K562 (cell line): ENCODE measurements around the gene ELF5. TPM values are rescaled to one million over a fixed set of nuclear protein-coding genes. Genes with fewer than 3 reads are reported as not detected.

Source experiments
- ATAC-seq: fragments of 200-7000 bp; cut with Tn5 transposase; 3 replicates; pipeline ENCODE4 v1.9.1; 2020; ENCODE audit warnings: moderate library complexity
- BruUV-seq: library from RNA; stranded (reverse); fragments of 400-500 nt; replicated peaks from 2 replicates; lab custom pipeline; 2021; lab: Mats Ljungman, UMichigan
- CTCF ChIA-PET: fragments of 300-600 bp; formaldehyde crosslinking; extraction: SDS; loops from one replicate; lab custom pipeline; 2021; ENCODE audit warnings: low intra/inter-chr PET ratio; lab: Yijun Ruan, JAX
- POLR2A ChIA-PET: fragments of 300-600, 350-650 bp; sonication (Branson Sonifier 250); formaldehyde crosslinking; extraction: SDS; loops from one replicate; lab custom pipeline; 2021; ENCODE audit warnings: antibody characterized with exemption, inconsistent platforms; lab: Yijun Ruan, JAX
- DNase-seq, 4 experiments: peaks; one replicate each; pipeline versions ENCODE4 v3.0.0 to v3.0.0-alpha.2; 2011 to 2018; ENCODE audit warnings: low spot score in 3 of 4, mixed read lengths in 3 of 4; ENCODE audit errors: extremely low read depth in 1 of 4
- FAIRE-seq: peaks from 2 replicates; lab custom pipeline; 2011; peaks lifted over from hg19 to GRCh38; lab: Jason Lieb, UNC
- H2AFZ ChIP-seq: 2 replicates; pipeline ENCODE4 v1.6.0; 2011; ENCODE audit warnings: low read depth, low read length, control low read depth, inconsistent platforms
- H3K27ac ChIP-seq: fragments of 200-600 bp; 3 replicates; pipeline ENCODE4 v1.8.0; 2011; ENCODE audit warnings: low read depth, mild to moderate bottlenecking, control low read depth, inconsistent platforms, low read length, moderate library complexity, mixed read lengths; ENCODE audit errors: extremely low read depth
- H3K27me3 ChIP-seq, 2 experiments: fragments of 300-600 bp in 1 of 2; 2 replicates in 1 of 2; 3 replicates in 1 of 2; pipeline versions ENCODE4 v1.6.0 to v1.8.0; 2011; ENCODE audit warnings: inconsistent platforms in 2 of 2, low read length in 2 of 2, mild to moderate bottlenecking in 1 of 2, mixed read lengths in 1 of 2, moderate library complexity in 1 of 2; ENCODE audit not compliant: control insufficient read depth in 2 of 2, insufficient read depth in 2 of 2
- H3K36me3 ChIP-seq: fragments of 300-600 bp; 3 replicates; pipeline ENCODE4 v1.8.0; 2011; ENCODE audit warnings: mild to moderate bottlenecking, low read length, inconsistent platforms; ENCODE audit not compliant: control insufficient read depth, insufficient read depth
- H3K4me1 ChIP-seq, 2 experiments: fragments of 200-600 bp in 1 of 2; replicated peaks in 1 of 2; 2 replicates in 1 of 2; 3 replicates in 1 of 2; pipeline versions ENCODE4 v1.5.1 to v1.8.0; 2011; ENCODE audit warnings: inconsistent platforms in 2 of 2, low read length in 2 of 2, mild to moderate bottlenecking in 1 of 2, mixed read lengths in 1 of 2, moderate library complexity in 1 of 2; ENCODE audit not compliant: control insufficient read depth in 2 of 2, insufficient read depth in 2 of 2
- H3K4me2 ChIP-seq: 2 replicates; pipeline ENCODE4 v1.6.1; 2011; ENCODE audit warnings: low read length, control low read depth, inconsistent platforms, mixed read lengths; ENCODE audit not compliant: insufficient read depth
- H3K4me3 ChIP-seq: fragments of 200-600 bp; sonication (generic), shearing (Covaris generic); 2 replicates; pipeline ENCODE4 v1.5.1; 2016; ENCODE audit warnings: control low read depth, inconsistent platforms
- H3K79me2 ChIP-seq: fragments of 200-600 bp; 3 replicates; pipeline ENCODE4 v1.8.0; 2011; ENCODE audit warnings: low read length, inconsistent platforms; ENCODE audit not compliant: control insufficient read depth, insufficient read depth
- H3K9ac ChIP-seq, 2 experiments: 2 replicates each; pipeline versions ENCODE4 v1.6.0 to v1.6.1; 2011; ENCODE audit warnings: low read depth in 2 of 2, low read length in 2 of 2, control low read depth in 1 of 2, inconsistent platforms in 1 of 2, mild to moderate bottlenecking in 1 of 2, mixed read lengths in 1 of 2; ENCODE audit not compliant: insufficient read depth in 1 of 2
- H3K9me1 ChIP-seq: one replicate; pipeline ENCODE4 v1.6.0; 2011; ENCODE audit warnings: inconsistent platforms, mild to moderate bottlenecking, low read length, moderate library complexity; ENCODE audit not compliant: control insufficient read depth, insufficient read depth
- H3K9me3 ChIP-seq: replicated peaks from 2 replicates; pipeline ENCODE4 v1.5.1; 2011; ENCODE audit warnings: low read depth, low read length, inconsistent platforms; ENCODE audit not compliant: control insufficient read depth, insufficient read depth
- H4K20me1 ChIP-seq: replicated peaks from 2 replicates; pipeline ENCODE4 v1.6.1; 2011; ENCODE audit warnings: low read length, inconsistent platforms, mixed read lengths; ENCODE audit not compliant: control insufficient read depth, insufficient read depth
- ARID1B ChIP-seq: fragments of 450-650 bp; IDR thresholded peaks from 2 replicates; pipeline ENCODE4 v1.6.1; 2016; ENCODE audit warnings: antibody characterized with exemption, mild to moderate bottlenecking, inconsistent platforms
- CBX8 ChIP-seq: fragments of 200-600 bp; sonication (generic); IDR thresholded peaks from 2 replicates; pipeline ENCODE4 v1.6.1; 2012; ENCODE audit warnings: borderline replicate concordance, mixed run types, low read depth, mild to moderate bottlenecking, moderate library complexity, mixed read lengths, low read length, control low read depth, inconsistent platforms; ENCODE audit not compliant: poor library complexity, severe bottlenecking; ENCODE audit errors: extremely low read depth
- COPS2 ChIP-seq: fragments of 450-650 bp; conservative IDR thresholded peaks from 2 replicates; pipeline ENCODE4 v1.6.1; 2016; ENCODE audit warnings: mild to moderate bottlenecking, moderate library complexity
- ETS1 ChIP-seq: conservative IDR thresholded peaks from 2 replicates; pipeline ENCODE4 v1.6.1; 2011; ENCODE audit warnings: low read depth, mild to moderate bottlenecking, low read length; ENCODE audit not compliant: control insufficient read depth
- GABPA ChIP-seq: fragments of 200-800 bp; sonication (Bioruptor generic); conservative IDR thresholded peaks from 2 replicates; pipeline ENCODE4 v1.6.1; 2016; ENCODE audit warnings: low read depth, missing genetic modification characterization, missing compliant biosample characterization
- HNRNPUL1 ChIP-seq: fragments of 200-400 bp; formaldehyde crosslinking; IDR thresholded peaks from 2 replicates; pipeline ENCODE4 v1.6.1; 2017; ENCODE audit warnings: low read length
- NEUROD1 ChIP-seq: fragments of 150-350 bp; IDR thresholded peaks from 2 replicates; pipeline ENCODE4 v1.6.1; 2014; ENCODE audit warnings: borderline replicate concordance, low read length, low read depth; ENCODE audit not compliant: partially characterized antibody
- ZNF165 ChIP-seq: fragments of 250-450 bp; sonication (Bioruptor Pico); IDR thresholded peaks from 2 replicates; pipeline ENCODE4 v1.4.0; 2020; ENCODE audit warnings: borderline replicate concordance
- ZNF57 ChIP-seq: fragments of 450-650 bp; formaldehyde crosslinking; IDR thresholded peaks from 2 replicates; pipeline ENCODE4 v1.4.0; 2020; ENCODE audit warnings: mild to moderate bottlenecking, moderate library complexity
- ZNF592 ChIP-seq: fragments of 450-650 bp; IDR thresholded peaks from 2 replicates; pipeline ENCODE4 v1.6.1; 2017; ENCODE audit warnings: antibody characterized with exemption, mild to moderate bottlenecking
- WGBS: fragments of 100-300 bp; shearing (Covaris generic); methylation state at CpG from one replicate; pipeline ENCODE4 v1.1.6; 2016; ENCODE audit warnings: low coverage, mixed read lengths; ENCODE audit not compliant: insufficient coverage; ENCODE audit errors: missing lambda C conversion rate; 5-methylcytosine and 5-hydroxymethylcytosine counted together
- in situ Hi-C: fragments of 300-500 bp; cut with MboI; formaldehyde crosslinking; loops from 4 replicates; pipeline ENCODE4 v1.15.0; 2018; ENCODE audit warnings: inconsistent platforms, mixed read lengths
- intact Hi-C: fragments of 100-400 bp; cut with micrococcal nuclease; formaldehyde crosslinking; loops from 2 replicates; pipeline ENCODE4 v1.14.2; 2022
- polyA plus RNA-seq, 8 experiments: library from polyadenylated mRNA; depleted of rRNA in 4 of 8; stranded (reverse) in 5 of 8; unstranded in 3 of 8; fragments of >200 nt; fragmentation: Nextera tagmentation in 2 of 8; fragmentation: Illumina TruSeq in 1 of 8; extraction: Ambion mirVana in 2 of 8; extraction: Trizol in 1 of 8; gene quantifications; 2 replicates each; pipeline versions ENCODE4 v1.2.1 to v1.2.3, GENCODE V29; 2011 to 2014; ENCODE audit warnings: inconsistent platforms in 1 of 8, missing spikeins in 1 of 8
- total RNA-seq, 7 experiments: library from RNA; depleted of rRNA in 6 of 7; stranded (reverse); fragments of >200 nt in 6 of 7; fragmentation: Illumina TruSeq in 2 of 7; extraction: Trizol in 2 of 7; gene quantifications; 2 replicates each; pipeline versions ENCODE4 v1.2.1 to v1.2.3, GENCODE V29; 2011 to 2021; ENCODE audit warnings: low replicate concordance in 1 of 7
- TF ChIP-seq, protein P1 (sequence below): fragments of 200-800 bp; sonication (Bioruptor generic); IDR thresholded peaks from 2 replicates; pipeline ENCODE4 v1.6.1; 2017; ENCODE audit warnings: missing genetic modification characterization, missing compliant biosample characterization

Gene ELF5
- total and polyA plus RNA-seq, 9 of the 15 experiments (the other 6 are each of a cell fraction or from before 2014, with no cell fraction given): not detected

DNA sequence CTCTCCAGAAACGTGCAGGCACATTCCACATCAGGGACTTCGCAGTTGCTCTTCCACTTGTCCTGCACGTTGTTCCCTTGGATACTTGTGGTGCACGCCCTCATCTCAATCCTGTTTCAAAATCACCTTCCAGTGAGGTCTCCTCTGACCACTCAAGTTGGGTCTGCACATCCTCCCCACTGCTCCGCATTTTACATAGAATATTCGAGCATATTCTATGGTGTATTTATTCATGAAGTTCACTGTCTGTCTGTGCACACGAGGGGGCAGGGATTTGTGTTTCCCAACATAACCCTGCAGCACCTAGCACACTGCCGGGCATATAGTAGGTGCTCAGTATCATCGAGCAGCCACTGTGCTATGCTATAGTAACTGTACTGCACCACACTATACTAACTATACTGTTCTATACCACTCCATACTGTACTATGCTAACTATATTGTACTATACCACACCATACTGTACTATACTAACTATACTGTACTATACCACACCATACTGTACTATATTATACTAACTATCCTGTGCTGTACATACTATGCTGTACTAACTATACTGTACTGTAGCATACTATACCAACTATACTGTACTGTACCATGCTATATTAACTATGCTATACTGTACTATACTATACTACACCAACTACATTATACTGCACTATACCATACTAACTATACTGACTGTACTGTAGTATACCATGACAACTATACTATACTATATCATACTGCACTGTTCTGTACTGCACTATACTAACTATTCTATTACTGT is 30.3 kb downstream of the ELF5 start:
- no peaks in the 10 kb centered on the region for H3K36me3 ChIP-seq
- in situ Hi-C loops: loop anchor here (25.0 kb wide), 1 partner anchor 671 kb away; no protein-coding TSS in a partner anchor
- FAIRE-seq (no peak), DNase-seq (no peak), ATAC-seq (no peak; the same call in 2 of the 3 replicates)
- H3K9me1 ChIP-seq: no peaks in the 10 kb centered on the region
- no peak overlapping the region for H3K9ac ChIP-seq
- POLR2A ChIA-PET: no interaction called here
- intact Hi-C loops: no loop called here
- no peaks in the 10 kb centered on the region for H3K9me3 ChIP-seq
- H3K4me1 ChIP-seq: no peaks in the 10 kb centered on the region
- H3K27ac ChIP-seq: no peak overlapping the region
- no peaks in the 10 kb centered on the region for H4K20me1 ChIP-seq
- no peak overlapping the region for H2AFZ ChIP-seq
- H3K27me3 ChIP-seq: peaks cover 12 to 21% of the 10 kb centered on the region in 2 experiments
- BruUV-seq: no TSS peak
- CTCF ChIA-PET: no interaction called here
- H3K4me3 ChIP-seq: no peak overlapping the region
- no peak for TF ChIP-seq ZNF592
- TF ChIP-seq ETS1: no peak
- TF ChIP-seq, protein P1, sequence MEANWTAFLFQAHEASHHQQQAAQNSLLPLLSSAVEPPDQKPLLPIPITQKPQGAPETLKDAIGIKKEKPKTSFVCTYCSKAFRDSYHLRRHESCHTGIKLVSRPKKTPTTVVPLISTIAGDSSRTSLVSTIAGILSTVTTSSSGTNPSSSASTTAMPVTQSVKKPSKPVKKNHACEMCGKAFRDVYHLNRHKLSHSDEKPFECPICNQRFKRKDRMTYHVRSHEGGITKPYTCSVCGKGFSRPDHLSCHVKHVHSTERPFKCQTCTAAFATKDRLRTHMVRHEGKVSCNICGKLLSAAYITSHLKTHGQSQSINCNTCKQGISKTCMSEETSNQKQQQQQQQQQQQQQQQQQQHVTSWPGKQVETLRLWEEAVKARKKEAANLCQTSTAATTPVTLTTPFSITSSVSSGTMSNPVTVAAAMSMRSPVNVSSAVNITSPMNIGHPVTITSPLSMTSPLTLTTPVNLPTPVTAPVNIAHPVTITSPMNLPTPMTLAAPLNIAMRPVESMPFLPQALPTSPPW (CRISPR knock-in tag): no peak
- no peak for TF ChIP-seq COPS2
- no peak for TF ChIP-seq HNRNPUL1
- no peak for TF ChIP-seq NEUROD1
- TF ChIP-seq ZNF165: no peak
- TF ChIP-seq ARID1B: no peak
- no peak for TF ChIP-seq GABPA (tag)
- no peak for TF ChIP-seq ZNF57 (CRISPR knock-in tag)
- no peak for TF ChIP-seq CBX8
- H3K79me2 ChIP-seq: no peaks in the 10 kb centered on the region
- WGBS: 1% methylated on average over 9 of the region's 9 CpGs
- no peak overlapping the region for H3K4me2 ChIP-seq
